HuH-7.5 (cell line): ENCODE data around the gene PRICKLE2.

ENCODE experiments used
- DNase-seq: peaks from one replicate; pipeline ENCODE4 v3.0.0; 2011; ENCODE audit warnings: low spot score

Gene PRICKLE2

GRCh38 chr3:64188810-64189560 lies 36.3 kb downstream of the PRICKLE2 start:
- no peak for DNase-seq

- DNase-seq, result peak; percentile 20
Observed at GRCh38 chr3:64187065-64187959, 38.0 kb downstream of the PRICKLE2 start.

- DNase-seq, result no peak
Observed at GRCh38 chr3:64186667-64187064, 38.6 kb downstream of the PRICKLE2 start.

GRCh38 chr3:64185436-64185835 lies 39.8 kb downstream of the PRICKLE2 start:
- no peak for DNase-seq

GRCh38 chr3:64184621-64185020 lies 40.6 kb downstream of the PRICKLE2 start:
- no peak for DNase-seq

GRCh38 chr3:64179860-64180259 lies 45.4 kb downstream of the PRICKLE2 start:
- no peak for DNase-seq

GRCh38 chr3:64179249-64179648 lies 46.0 kb downstream of the PRICKLE2 start:
- no peak for DNase-seq

GRCh38 chr3:64178419-64178818 lies 46.8 kb downstream of the PRICKLE2 start:
- no peak for DNase-seq

- DNase-seq, result no peak
Observed at GRCh38 chr3:64176461-64176996, 48.7 kb downstream of the PRICKLE2 start.

GRCh38 chr3:64174328-64174727 lies 50.9 kb downstream of the PRICKLE2 start:
- no peak for DNase-seq

GRCh38 chr3:64173563-64173962 lies 51.7 kb downstream of the PRICKLE2 start:
- DNase-seq, result no peak

- DNase-seq, result no peak
Observed at GRCh38 chr3:64170270-64170669, 55.0 kb downstream of the PRICKLE2 start.

- no peak for DNase-seq
Observed at GRCh38 chr3:64167868-64168267, 57.4 kb downstream of the PRICKLE2 start.

- DNase-seq, result no peak
Observed at GRCh38 chr3:64167351-64167750, 57.9 kb downstream of the PRICKLE2 start.

GRCh38 chr3:64166584-64167162 lies 58.6 kb downstream of the PRICKLE2 start:
- peak; percentile 73 for DNase-seq

- DNase-seq, result no peak
Observed at GRCh38 chr3:64164349-64164748, 60.9 kb downstream of the PRICKLE2 start.

- no peak for DNase-seq
Observed at GRCh38 chr3:64163755-64164148, 61.5 kb downstream of the PRICKLE2 start.

GRCh38 chr3:64163019-64163754 lies 62.1 kb downstream of the PRICKLE2 start:
- DNase-seq, result no peak

- DNase-seq, result peak; percentile 40
Observed at GRCh38 chr3:64161481-64161952, 63.7 kb downstream of the PRICKLE2 start.

- DNase-seq, result no peak
Observed at GRCh38 chr3:64160000-64160695, 65.1 kb downstream of the PRICKLE2 start.

GRCh38 chr3:64158334-64158733 lies 66.9 kb downstream of the PRICKLE2 start:
- no peak for DNase-seq
